Nephron progenitor cell (in vitro differentiated cells): Measurements from ENCODE around the gene HTATIP2.

Experiments
- DNase-seq: peaks from one replicate; pipeline ENCODE4 v3.0.0; 2021
- H3K27ac Mint-ChIP-seq: 2 replicates; pipeline ENCODE4 v1.8.0; 2021; ENCODE audit warnings: mild to moderate bottlenecking, moderate library complexity, mixed read lengths
- H3K27me3 Mint-ChIP-seq: 2 replicates; pipeline ENCODE4 v1.8.0; 2021; ENCODE audit warnings: mild to moderate bottlenecking, low read depth, mixed read lengths; ENCODE audit not compliant: poor library complexity
- H3K36me3 Mint-ChIP-seq: 2 replicates; pipeline ENCODE4 v1.8.0; 2021; ENCODE audit warnings: low read depth, mixed read lengths
- H3K4me1 Mint-ChIP-seq: 2 replicates; pipeline ENCODE4 v1.8.0; 2021; ENCODE audit warnings: mixed read lengths
- H3K4me3 Mint-ChIP-seq: 2 replicates; pipeline ENCODE4 v1.8.0; 2021; ENCODE audit warnings: mild to moderate bottlenecking, moderate library complexity, mixed read lengths
- H3K9me3 Mint-ChIP-seq: 2 replicates; pipeline ENCODE4 v1.8.0; 2021; ENCODE audit warnings: mild to moderate bottlenecking, moderate library complexity, mixed read lengths
- CTCF ChIP-seq: fragments of 200-600 bp; sonication (generic); IDR thresholded peaks from 2 replicates; pipeline ENCODE4 v1.5.0; 2021; ENCODE audit warnings: antibody characterized with exemption

The HTATIP2 gene

DNA sequence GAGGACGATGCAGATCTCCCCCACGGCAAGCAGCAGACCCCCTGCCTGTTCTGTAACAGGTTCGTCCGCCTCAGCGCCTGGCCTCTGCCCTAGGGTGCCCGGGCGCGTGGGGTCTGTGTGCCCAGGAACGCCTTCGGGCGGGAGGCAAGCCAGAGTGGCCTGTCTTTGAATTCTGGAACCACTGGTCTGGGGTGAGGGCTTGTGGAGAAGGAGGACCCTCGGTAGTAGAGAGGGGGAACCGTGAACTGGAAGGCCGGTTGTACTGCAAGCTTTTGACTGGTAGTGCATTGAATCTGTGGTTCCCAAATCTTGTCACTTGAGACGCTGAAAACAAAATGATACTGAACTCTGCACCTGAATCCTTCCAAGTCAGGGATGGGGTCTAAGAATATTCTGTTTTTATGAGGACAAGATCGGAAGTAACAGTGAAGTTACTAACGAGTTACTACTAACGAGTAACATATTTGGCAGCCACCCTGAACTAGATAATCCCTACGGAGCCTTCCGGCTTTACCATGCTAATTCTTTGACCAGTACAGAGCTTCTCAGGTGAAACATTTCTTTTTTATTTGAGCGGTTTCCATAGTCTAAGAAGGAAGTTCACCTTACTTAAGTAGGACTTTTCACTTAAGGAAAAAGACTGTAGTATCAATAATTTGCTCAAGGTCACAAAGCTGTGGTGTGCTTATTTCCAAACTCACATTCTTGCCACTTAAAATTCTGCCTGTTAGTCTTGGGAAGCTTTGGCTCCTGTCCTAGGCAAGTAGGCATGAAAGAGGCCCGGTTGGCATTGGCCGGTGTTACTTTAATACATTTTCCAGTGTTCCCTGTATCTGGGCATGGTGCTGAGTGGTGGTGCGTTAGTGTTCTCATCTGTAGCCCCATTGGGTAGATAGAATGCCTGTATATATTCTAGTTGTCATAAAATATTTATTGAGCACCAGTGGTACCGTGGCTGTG is 24.9 kb downstream of the HTATIP2 start:
- no peak for TF ChIP-seq CTCF
- Mint-ChIP-seq H3K9me3 (no peaks in the 10 kb centered on the region), H3K27me3 (no peaks in the 10 kb centered on the region), H3K27ac (peak overlapping the region; percentile 72), H3K4me1 (peaks cover 20% of the 10 kb centered on the region), H3K36me3 (peaks cover 16% of the 10 kb centered on the region), H3K4me3 (peak overlapping the region; percentile 98)
- no peak for DNase-seq

- peak overlapping the region; percentile 14 for H3K27ac Mint-ChIP-seq
- H3K9me3 Mint-ChIP-seq = no peaks in the 10 kb centered on the region
- H3K4me1 Mint-ChIP-seq = peaks cover 18% of the 10 kb centered on the region
- H3K36me3 Mint-ChIP-seq = peaks cover 38% of the 10 kb centered on the region
- no peaks in the 10 kb centered on the region for H3K27me3 Mint-ChIP-seq
- peak; percentile 56 for TF ChIP-seq CTCF
- no peak overlapping the region for H3K4me3 Mint-ChIP-seq
- DNase-seq = peak; percentile 22
Observed at GRCh38 chr11:20397281-20397680, 33.8 kb downstream of the HTATIP2 start.

DNA sequence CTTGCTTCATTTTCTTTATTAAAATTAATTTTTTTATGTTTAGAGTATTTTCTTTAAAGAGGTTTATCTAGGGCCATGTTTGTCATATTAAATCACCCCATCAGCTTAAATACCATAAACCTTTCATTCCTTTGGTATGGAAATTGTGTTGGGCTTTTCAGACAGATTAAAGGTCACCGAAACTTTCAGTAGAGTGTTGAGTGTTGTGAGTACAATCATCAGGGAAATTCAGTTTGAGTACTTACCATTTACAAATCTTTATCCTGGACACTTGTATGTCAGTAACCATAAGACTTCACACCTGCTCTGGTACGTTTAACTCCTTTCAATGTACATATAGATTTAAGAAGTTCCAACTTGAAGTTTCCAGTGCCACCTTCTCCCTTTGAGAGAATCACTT is 36.0 kb downstream of the HTATIP2 start:
- no peak overlapping the region for H3K27ac Mint-ChIP-seq
- H3K36me3 Mint-ChIP-seq = peaks cover 41% of the 10 kb centered on the region
- DNase-seq = no peak
- no peaks in the 10 kb centered on the region for H3K27me3 Mint-ChIP-seq
- TF ChIP-seq CTCF = no peak
- H3K9me3 Mint-ChIP-seq = no peaks in the 10 kb centered on the region
- H3K4me3 Mint-ChIP-seq = no peak overlapping the region
- H3K4me1 Mint-ChIP-seq = peaks cover 18% of the 10 kb centered on the region

- Mint-ChIP-seq H3K4me1 (peaks cover 10% of the 10 kb centered on the region), H3K4me3 (no peak overlapping the region), H3K27ac (no peak overlapping the region), H3K9me3 (no peaks in the 10 kb centered on the region), H3K36me3 (peaks cover 31% of the 10 kb centered on the region), H3K27me3 (no peaks in the 10 kb centered on the region)
- no peak for TF ChIP-seq CTCF
- no peak for DNase-seq
Observed at GRCh38 chr11:20403059-20403458, 39.5 kb downstream of the HTATIP2 start.

DNA sequence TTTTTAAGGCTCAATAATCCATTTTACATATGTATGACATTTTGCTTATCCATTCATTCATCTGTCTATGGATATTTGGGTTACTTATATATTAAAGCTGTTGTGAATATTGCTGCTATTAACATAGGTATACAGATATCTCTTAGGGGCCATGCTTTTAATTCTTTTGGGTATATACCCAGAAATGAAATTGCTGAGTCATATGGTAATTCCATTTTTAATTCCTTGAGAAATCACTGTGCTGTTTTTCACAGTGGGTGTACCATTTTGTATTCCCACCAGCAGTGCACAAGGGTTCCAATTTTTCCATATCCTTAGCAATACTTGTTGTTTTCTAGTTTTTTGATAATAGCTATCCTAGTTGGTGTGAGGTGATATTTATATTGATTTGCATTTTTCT is 43.0 kb downstream of the HTATIP2 start:
- H3K27me3 Mint-ChIP-seq = no peaks in the 10 kb centered on the region
- TF ChIP-seq CTCF = no peak
- H3K9me3 Mint-ChIP-seq = no peaks in the 10 kb centered on the region
- H3K36me3 Mint-ChIP-seq = peaks cover 31% of the 10 kb centered on the region
- DNase-seq = no peak
- H3K4me1 Mint-ChIP-seq = peaks cover 2% of the 10 kb centered on the region
- H3K4me3 Mint-ChIP-seq = no peak overlapping the region
- H3K27ac Mint-ChIP-seq = no peak overlapping the region

DNA sequence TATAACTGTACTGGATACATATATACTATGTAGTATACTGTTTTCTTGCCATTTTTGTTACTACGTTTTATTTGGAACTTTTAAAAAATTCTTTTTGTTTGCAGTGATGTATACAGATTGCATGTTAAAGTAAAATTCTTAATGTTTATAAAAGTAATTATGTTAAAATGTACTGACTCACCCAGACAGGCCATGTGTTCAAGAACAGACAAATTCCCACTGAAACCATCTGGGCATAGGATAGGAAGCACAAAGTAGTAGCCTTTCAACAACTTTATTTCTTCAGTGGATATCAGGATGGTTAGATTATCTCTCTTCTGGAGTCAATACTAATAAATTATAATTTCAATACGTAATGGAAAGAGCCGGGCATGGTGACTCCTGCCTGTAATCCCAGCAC is 43.8 kb downstream of the HTATIP2 start:
- H3K36me3 Mint-ChIP-seq = peaks cover 33% of the 10 kb centered on the region
- no peak overlapping the region for H3K4me3 Mint-ChIP-seq
- TF ChIP-seq CTCF = no peak
- DNase-seq = no peak
- no peaks in the 10 kb centered on the region for H3K27me3 Mint-ChIP-seq
- no peaks in the 10 kb centered on the region for H3K9me3 Mint-ChIP-seq
- no peaks in the 10 kb centered on the region for H3K4me1 Mint-ChIP-seq
- H3K27ac Mint-ChIP-seq = no peak overlapping the region
